T-cell (primary cell): ENCODE measurements around the gene NOC4L. TPM values are rescaled to one million over a fixed set of nuclear protein-coding genes. Genes with fewer than 3 reads are reported as not detected.

Source experiments
- ATAC-seq, 4 experiments: fragments of 200-7000 bp in 3 of 4; fragments of 150-1000 bp in 1 of 4; cut with Tn5 transposase; replicated peaks in 1 of 4; 1 replicate in 3 of 4; 2 replicates in 1 of 4; pipeline ENCODE4 v1.10.0; 2021; ENCODE audit warnings: moderate library complexity in 3 of 4, mild to moderate bottlenecking in 2 of 4, moderate number of reproducible peaks in 1 of 4
- CTCF ChIA-PET, 2 donors: fragments of 300-600 bp; sonication (Branson Sonifier 250); formaldehyde crosslinking; loops; one replicate each; lab custom pipeline; 2022; ENCODE audit warnings: antibody characterized with exemption in 2 of 2; lab: Charles Lee
- POLR2A ChIA-PET, 2 donors: fragments of 300-600 bp; sonication (Branson Sonifier 250); formaldehyde crosslinking; loops; one replicate each; lab custom pipeline; 2022; ENCODE audit warnings: antibody characterized with exemption in 2 of 2; lab: Charles Lee
- DNase-seq, 35 experiments: peaks; one replicate each; pipeline versions ENCODE4 v3.0.0 to v3.0.0-alpha.2; 2013 to 2023
- H3K27ac ChIP-seq: one replicate; pipeline ENCODE4 v1.5.1; 2013; ENCODE audit warnings: low read length
- H3K27me3 ChIP-seq, 2 experiments: replicated peaks in 1 of 2; 1 replicate in 1 of 2; 2 replicates in 1 of 2; pipeline versions ENCODE4 v1.6.1 to v1.7.0; 2013; ENCODE audit warnings: low read length in 1 of 2, mixed read lengths in 1 of 2; ENCODE audit not compliant: control insufficient read depth in 2 of 2, insufficient read depth in 2 of 2; ENCODE audit errors: extremely low read depth in 1 of 2
- H3K36me3 ChIP-seq, 2 donors: 1 replicate in 1 of 2; 2 replicates in 1 of 2; pipeline versions ENCODE4 v1.6.1 to v1.7.0; 2013; ENCODE audit warnings: low read length in 1 of 2; ENCODE audit not compliant: control insufficient read depth in 2 of 2, insufficient read depth in 1 of 2; ENCODE audit errors: extremely low read depth in 1 of 2
- H3K4me1 ChIP-seq, 2 experiments: 1 replicate in 1 of 2; 2 replicates in 1 of 2; pipeline versions ENCODE4 v1.6.1 to v1.7.0; 2013; ENCODE audit warnings: low read length in 2 of 2, mixed read lengths in 1 of 2; ENCODE audit not compliant: insufficient read depth in 2 of 2, control insufficient read depth in 1 of 2; ENCODE audit errors: extremely low read depth in 1 of 2
- H3K4me3 ChIP-seq, 2 donors: 1 replicate in 1 of 2; 2 replicates in 1 of 2; pipeline versions ENCODE4 v1.5.1 to v1.7.0; 2013; ENCODE audit warnings: mild to moderate bottlenecking in 2 of 2, low read length in 1 of 2, moderate library complexity in 1 of 2; ENCODE audit not compliant: control insufficient read depth in 1 of 2; ENCODE audit errors: extremely low read depth in 1 of 2
- H3K9me3 ChIP-seq: 2 replicates; pipeline ENCODE4 v1.7.0; 2013
- H3K27ac Mint-ChIP-seq, 2 donors: one replicate each; pipeline ENCODE4 v1.8.0; 2020 to 2021; ENCODE audit warnings: mild to moderate bottlenecking in 2 of 2, mixed read lengths in 2 of 2
- H3K27me3 Mint-ChIP-seq, 2 donors: one replicate each; pipeline ENCODE4 v1.8.0; 2021 to 2022; ENCODE audit warnings: mixed read lengths in 2 of 2
- H3K36me3 Mint-ChIP-seq: one replicate; pipeline ENCODE4 v1.8.0; 2021; ENCODE audit warnings: mixed read lengths
- H3K4me1 Mint-ChIP-seq, 3 donors: one replicate each; pipeline ENCODE4 v1.8.0; 2020 to 2022; ENCODE audit warnings: mixed read lengths in 3 of 3, mild to moderate bottlenecking in 1 of 3
- H3K4me3 Mint-ChIP-seq, 3 donors: one replicate each; pipeline ENCODE4 v1.8.0; 2020 to 2022; ENCODE audit warnings: mild to moderate bottlenecking in 3 of 3, mixed read lengths in 3 of 3, moderate library complexity in 3 of 3
- H3K9me3 Mint-ChIP-seq, 3 donors: one replicate each; pipeline ENCODE4 v1.8.0; 2020 to 2022; ENCODE audit warnings: mixed read lengths in 3 of 3
- WGBS: methylation state at CpG from one replicate; pipeline ENCODE4 v1.1.5; 2013; ENCODE audit warnings: missing lambda C conversion rate; ENCODE audit not compliant: insufficient coverage; 5-methylcytosine and 5-hydroxymethylcytosine counted together
- total RNA-seq, 35 experiments: library from RNA in 6 of 35; stranded (reverse) in 6 of 35; fragments of 120-200 nt in 1 of 35; gene quantifications; one replicate each; pipeline versions ENCODE4 v1.2.1 to v1.2.4 and lab custom pipeline; 2013 to 2026

The NOC4L gene
- total RNA-seq, 5 donors from 2014 or later (not counting 1 experiment from before 2014, with no cell fraction given): 14.6 to 28.9 (median 26.4) TPM

GRCh38 chr12:132181570-132182200 is 37.4 kb downstream of the NOC4L start:
- Histone ChIP-seq H3K27ac (no peak overlapping the region), H3K4me3 (no peak overlapping the region), H3K9me3 (peaks cover 3% of the 10 kb centered on the region), H3K36me3 (no peaks in the 10 kb centered on the region), H3K27me3 (peaks cover 0 to 12% of the 10 kb centered on the region in 2 experiments), H3K4me1 (peaks cover 15 to 44% of the 10 kb centered on the region in 2 experiments)
- Mint-ChIP-seq H3K36me3 (no peaks in the 10 kb centered on the region), H3K27ac (no peak overlapping the region), H3K4me1 (peaks cover 45 to 61% (median 54%) of the 10 kb centered on the region in 3 donors), H3K9me3 (no peaks in the 10 kb centered on the region), H3K4me3 (no peak overlapping the region), H3K27me3 (no peaks in the 10 kb centered on the region)
- ChIA-PET POLR2A (no interaction called here), CTCF (no interaction called here)
- ATAC-seq (no peak), DNase-seq (no peak)
- WGBS: 92% methylated on average over 9 of the region's 33 CpGs

GRCh38 chr12:132182206-132182710 is 38.0 kb downstream of the NOC4L start:
- peaks cover 47 to 63% (median 57%) of the 10 kb centered on the region in 3 donors for H3K4me1 Mint-ChIP-seq
- no peaks in the 10 kb centered on the region for H3K27me3 Mint-ChIP-seq
- no peak overlapping the region for H3K4me3 Mint-ChIP-seq
- H3K27ac ChIP-seq: no peak overlapping the region
- ATAC-seq: no peak
- H3K9me3 Mint-ChIP-seq: no peaks in the 10 kb centered on the region
- no peaks in the 10 kb centered on the region for H3K36me3 Mint-ChIP-seq
- POLR2A ChIA-PET: no interaction called here
- WGBS: 96% methylated on average over 21 of the region's 21 CpGs
- no peaks in the 10 kb centered on the region for H3K36me3 ChIP-seq
- peaks cover 0 to 6% of the 10 kb centered on the region in 2 experiments for H3K27me3 ChIP-seq
- H3K4me3 ChIP-seq: no peak overlapping the region
- CTCF ChIA-PET: interaction anchor here in 1 of 2 donors (0.5 kb wide), 1 partner anchor 20 kb away, joined by 5 read pairs; no protein-coding TSS in a partner anchor
- peaks cover 16 to 50% of the 10 kb centered on the region in 2 experiments for H3K4me1 ChIP-seq
- no peak for DNase-seq
- H3K9me3 ChIP-seq: peaks cover 3% of the 10 kb centered on the region
- no peak overlapping the region for H3K27ac Mint-ChIP-seq

GRCh38 chr12:132182711-132183365 is 38.6 kb downstream of the NOC4L start:
- POLR2A ChIA-PET: interaction anchor here in 1 of 2 donors (0.6 kb wide), 1 partner anchor 67 kb away, joined by 3 read pairs; no protein-coding TSS in a partner anchor
- H3K9me3 ChIP-seq: peaks cover 3% of the 10 kb centered on the region
- H3K27me3 ChIP-seq: peaks cover 0 to 5% of the 10 kb centered on the region in 2 experiments
- ATAC-seq (no peak), DNase-seq (no peak)
- H3K27ac ChIP-seq: no peak overlapping the region
- no peak overlapping the region for H3K4me3 ChIP-seq
- H3K36me3 ChIP-seq: peaks cover 0 to under 1% of the 10 kb centered on the region in 2 donors
- CTCF ChIA-PET: interaction anchor here in 1 of 2 donors (0.5 to 0.6 kb wide), 2 partner anchors 21 kb away, joined by 5 to 7 read pairs; no protein-coding TSS in a partner anchor
- H3K4me1 Mint-ChIP-seq: peaks cover 52 to 68% (median 62%) of the 10 kb centered on the region in 3 donors
- no peak overlapping the region for H3K27ac Mint-ChIP-seq
- no peaks in the 10 kb centered on the region for H3K9me3 Mint-ChIP-seq
- no peak overlapping the region for H3K4me3 Mint-ChIP-seq
- peaks cover 16 to 56% of the 10 kb centered on the region in 2 experiments for H3K4me1 ChIP-seq
- 88% methylated on average over 6 of the region's 10 CpGs for WGBS
- H3K36me3 Mint-ChIP-seq: no peaks in the 10 kb centered on the region
- no peaks in the 10 kb centered on the region for H3K27me3 Mint-ChIP-seq

- ATAC-seq: peak; percentile 12 to 62 (median 24)
- Histone ChIP-seq H3K4me3 (peak overlapping the region in 1 of 2 donors; percentile 41), H3K27ac (peak overlapping the region; percentile 85), H3K27me3 (no peaks in the 10 kb centered on the region), H3K4me1 (peaks cover 11 to 58% of the 10 kb centered on the region in 2 experiments), H3K9me3 (peaks cover 3% of the 10 kb centered on the region), H3K36me3 (peaks cover 0 to 5% of the 10 kb centered on the region in 2 donors)
- Mint-ChIP-seq H3K27ac (peak overlapping the region; percentile 90), H3K9me3 (no peaks in the 10 kb centered on the region), H3K27me3 (no peaks in the 10 kb centered on the region), H3K4me3 (peak overlapping the region; percentile 63 to 97 (median 78)), H3K4me1 (peaks cover 41 to 62% (median 59%) of the 10 kb centered on the region in 3 donors), H3K36me3 (peaks cover 3% of the 10 kb centered on the region)
- ChIA-PET CTCF (interaction anchor here (0.6 to 1.3 kb wide), 4 partner anchors 32 to 95 kb away, joined by 4 to 12 read pairs (median 6); no protein-coding TSS in a partner anchor), POLR2A (interaction anchor here in 1 of 2 donors (0.6 to 1.0 kb wide), 2 partner anchors 23 to 915 kb away, joined by 3 to 4 read pairs; no protein-coding TSS in a partner anchor)
- WGBS: 25% methylated on average over 11 of the region's 16 CpGs
- peak in 33 of 35 experiments; percentile 32 to 83 (median 54) for DNase-seq
Measured at GRCh38 chr12:132185705-132186104, 41.4 kb downstream of the NOC4L start.

GRCh38 chr12:132186208-132186856 is 42.1 kb downstream of the NOC4L start:
- no peaks in the 10 kb centered on the region for H3K27me3 ChIP-seq
- peak overlapping the region; percentile 85 for H3K27ac ChIP-seq
- H3K4me3 ChIP-seq: peak overlapping the region; percentile 40 to 41
- POLR2A ChIA-PET: interaction anchor here in 1 of 2 donors (0.6 to 1.0 kb wide), 2 partner anchors 24 to 263 kb away, joined by 3 to 4 read pairs; no protein-coding TSS in a partner anchor
- CTCF ChIA-PET: interaction anchor here (0.6 to 1.3 kb wide), 5 partner anchors 33 to 501 kb away, joined by 4 to 12 read pairs (median 4); partner anchors contain the start of gene POLE (in 1 of the 2)
- peaks cover 11 to 64% of the 10 kb centered on the region in 2 experiments for H3K4me1 ChIP-seq
- H3K36me3 ChIP-seq: peaks cover 0 to 5% of the 10 kb centered on the region in 2 donors
- H3K27me3 Mint-ChIP-seq: no peaks in the 10 kb centered on the region
- H3K36me3 Mint-ChIP-seq: peaks cover 3% of the 10 kb centered on the region
- peaks cover 3% of the 10 kb centered on the region for H3K9me3 ChIP-seq
- H3K4me3 Mint-ChIP-seq: peak overlapping the region; percentile 63 to 97 (median 78)
- peak in 1 of 35 experiments; percentile 26 for DNase-seq
- WGBS: 18% methylated on average over 7 of the region's 24 CpGs
- H3K9me3 Mint-ChIP-seq: no peaks in the 10 kb centered on the region
- H3K4me1 Mint-ChIP-seq: peaks cover 44 to 61% (median 57%) of the 10 kb centered on the region in 3 donors
- peak overlapping the region; percentile 90 for H3K27ac Mint-ChIP-seq
- ATAC-seq: no peak
